ENCODE measurements around the gene CHRND.

- TF ChIP-seq, protein P1, sequence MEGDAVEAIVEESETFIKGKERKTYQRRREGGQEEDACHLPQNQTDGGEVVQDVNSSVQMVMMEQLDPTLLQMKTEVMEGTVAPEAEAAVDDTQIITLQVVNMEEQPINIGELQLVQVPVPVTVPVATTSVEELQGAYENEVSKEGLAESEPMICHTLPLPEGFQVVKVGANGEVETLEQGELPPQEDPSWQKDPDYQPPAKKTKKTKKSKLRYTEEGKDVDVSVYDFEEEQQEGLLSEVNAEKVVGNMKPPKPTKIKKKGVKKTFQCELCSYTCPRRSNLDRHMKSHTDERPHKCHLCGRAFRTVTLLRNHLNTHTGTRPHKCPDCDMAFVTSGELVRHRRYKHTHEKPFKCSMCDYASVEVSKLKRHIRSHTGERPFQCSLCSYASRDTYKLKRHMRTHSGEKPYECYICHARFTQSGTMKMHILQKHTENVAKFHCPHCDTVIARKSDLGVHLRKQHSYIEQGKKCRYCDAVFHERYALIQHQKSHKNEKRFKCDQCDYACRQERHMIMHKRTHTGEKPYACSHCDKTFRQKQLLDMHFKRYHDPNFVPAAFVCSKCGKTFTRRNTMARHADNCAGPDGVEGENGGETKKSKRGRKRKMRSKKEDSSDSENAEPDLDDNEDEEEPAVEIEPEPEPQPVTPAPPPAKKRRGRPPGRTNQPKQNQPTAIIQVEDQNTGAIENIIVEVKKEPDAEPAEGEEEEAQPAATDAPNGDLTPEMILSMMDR (IDR thresholded peaks at IDR 0.05), result no peak
- no peak for TF ChIP-seq POLR2A (IDR thresholded peaks at IDR 0.05)
Observed at GRCh38 chr2:232519581-232520438, 6.2 kb upstream of the CHRND start, which contains the start of gene PRSS56.

Measured in heart left ventricle (tissue), 13 donors.